ENCODE results near the gene TCEA2.

TCEA2 gene

DNA sequence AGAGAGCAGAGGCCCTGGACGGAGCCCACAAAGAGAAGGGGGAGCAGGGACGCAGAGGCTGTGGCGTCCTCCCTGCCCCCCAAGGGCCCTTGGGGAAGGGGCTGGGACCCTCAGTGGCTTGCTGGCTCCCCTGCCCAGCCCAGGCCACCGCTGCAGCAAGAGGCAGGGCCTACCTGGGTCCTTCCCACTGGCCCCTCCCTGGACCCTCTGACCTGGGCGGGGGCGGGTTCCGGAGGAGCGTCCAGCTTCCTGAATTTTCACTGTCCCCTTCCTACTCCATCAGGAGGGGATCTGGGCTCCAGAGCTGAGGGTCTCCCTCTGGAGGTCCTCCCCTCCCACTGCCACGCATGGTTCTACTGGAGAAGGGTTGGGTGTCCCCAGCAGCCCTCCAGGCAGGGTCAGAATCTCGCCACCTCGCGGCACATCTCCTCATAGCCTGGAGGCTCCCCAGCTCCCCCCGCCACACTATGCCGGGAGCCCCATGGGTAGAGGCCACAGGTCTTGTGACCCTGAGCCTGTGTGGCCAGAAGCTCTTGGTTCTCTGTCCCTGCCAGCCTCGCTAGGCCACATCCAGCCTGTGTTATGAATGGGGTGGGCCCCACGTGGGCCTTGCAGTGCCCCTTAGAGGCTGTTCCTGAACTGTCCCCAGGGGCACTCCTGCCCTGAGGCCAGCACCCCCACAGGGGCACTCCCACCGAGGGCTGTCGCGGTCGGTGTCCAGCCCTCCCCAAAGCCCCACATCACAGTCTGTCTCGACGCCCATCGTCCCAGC lies 12.6 kb upstream of the TCEA2 start:
- Histone ChIP-seq H3K27ac (no peak overlapping the region), H3K4me3 (ENCODE audit: low read depth in 1 of 2, low read length in 1 of 2) (no peak overlapping the region), H3K27me3 (peaks cover 98% of the 10 kb centered on the region), H3K36me3 (no peaks in the 10 kb centered on the region), H3K9me3 (no peaks in the 10 kb centered on the region), H3K4me1 (ENCODE audit: control insufficient read depth in 1 of 2, insufficient read depth in 1 of 2, low read depth in 1 of 2, low read length in 1 of 2) (peaks cover 10 to 20% of the 10 kb centered on the region in 2 experiments)
- TF ChIP-seq, protein P1, sequence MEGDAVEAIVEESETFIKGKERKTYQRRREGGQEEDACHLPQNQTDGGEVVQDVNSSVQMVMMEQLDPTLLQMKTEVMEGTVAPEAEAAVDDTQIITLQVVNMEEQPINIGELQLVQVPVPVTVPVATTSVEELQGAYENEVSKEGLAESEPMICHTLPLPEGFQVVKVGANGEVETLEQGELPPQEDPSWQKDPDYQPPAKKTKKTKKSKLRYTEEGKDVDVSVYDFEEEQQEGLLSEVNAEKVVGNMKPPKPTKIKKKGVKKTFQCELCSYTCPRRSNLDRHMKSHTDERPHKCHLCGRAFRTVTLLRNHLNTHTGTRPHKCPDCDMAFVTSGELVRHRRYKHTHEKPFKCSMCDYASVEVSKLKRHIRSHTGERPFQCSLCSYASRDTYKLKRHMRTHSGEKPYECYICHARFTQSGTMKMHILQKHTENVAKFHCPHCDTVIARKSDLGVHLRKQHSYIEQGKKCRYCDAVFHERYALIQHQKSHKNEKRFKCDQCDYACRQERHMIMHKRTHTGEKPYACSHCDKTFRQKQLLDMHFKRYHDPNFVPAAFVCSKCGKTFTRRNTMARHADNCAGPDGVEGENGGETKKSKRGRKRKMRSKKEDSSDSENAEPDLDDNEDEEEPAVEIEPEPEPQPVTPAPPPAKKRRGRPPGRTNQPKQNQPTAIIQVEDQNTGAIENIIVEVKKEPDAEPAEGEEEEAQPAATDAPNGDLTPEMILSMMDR (IDR thresholded peaks at IDR 0.05) = no peak

- peaks cover 98% of the 10 kb centered on the region for H3K27me3 ChIP-seq
Measured at GRCh38 chr20:64051033-64051452, 12.0 kb upstream of the TCEA2 start.

GRCh38 chr20:64051561-64052325 lies 11.3 kb upstream of the TCEA2 start:
- Histone ChIP-seq H3K36me3 (no peaks in the 10 kb centered on the region), H3K27me3 (peaks cover 98% of the 10 kb centered on the region), H3K4me1 (ENCODE audit: control insufficient read depth in 1 of 2, insufficient read depth in 1 of 2, low read depth in 1 of 2, low read length in 1 of 2) (peaks cover 10 to 20% of the 10 kb centered on the region in 2 experiments), H3K27ac (no peak overlapping the region), H3K9me3 (no peaks in the 10 kb centered on the region), H3K4me3 (ENCODE audit: low read depth in 1 of 2, low read length in 1 of 2) (no peak overlapping the region)
- TF ChIP-seq, protein P1 (IDR thresholded peaks at IDR 0.05) = no peak

More at GRCh38 chr20:64051033-64051452, 12.0 kb upstream of the TCEA2 start:
- TF ChIP-seq, protein P1 (IDR thresholded peaks at IDR 0.05) = no peak
- Histone ChIP-seq H3K27ac (no peak overlapping the region), H3K36me3 (no peaks in the 10 kb centered on the region), H3K4me3 (ENCODE audit: low read depth in 1 of 2, low read length in 1 of 2) (no peak overlapping the region), H3K4me1 (ENCODE audit: control insufficient read depth in 1 of 2, insufficient read depth in 1 of 2, low read depth in 1 of 2, low read length in 1 of 2) (peaks cover 10 to 20% of the 10 kb centered on the region in 2 experiments), H3K9me3 (no peaks in the 10 kb centered on the region)

- Histone ChIP-seq H3K4me3 (ENCODE audit: low read depth in 1 of 2, low read length in 1 of 2) (no peak overlapping the region), H3K4me1 (ENCODE audit: control insufficient read depth in 1 of 2, insufficient read depth in 1 of 2, low read depth in 1 of 2, low read length in 1 of 2) (peaks cover 12 to 24% of the 10 kb centered on the region in 2 experiments), H3K36me3 (no peaks in the 10 kb centered on the region), H3K27me3 (peaks cover 98% of the 10 kb centered on the region), H3K9me3 (no peaks in the 10 kb centered on the region), H3K27ac (no peak overlapping the region)
- TF ChIP-seq, protein P1 (IDR thresholded peaks at IDR 0.05) = no peak
Measured at GRCh38 chr20:64052326-64052722, 10.7 kb upstream of the TCEA2 start.

GRCh38 chr20:64052987-64053840 lies 9.8 kb upstream of the TCEA2 start:
- peaks cover 16 to 32% of the 10 kb centered on the region in 2 experiments for H3K4me1 ChIP-seq (ENCODE audit: control insufficient read depth in 1 of 2, insufficient read depth in 1 of 2, low read depth in 1 of 2, low read length in 1 of 2)
- no peaks in the 10 kb centered on the region for H3K9me3 ChIP-seq
- no peak overlapping the region for H3K27ac ChIP-seq
- TF ChIP-seq, protein P1 (IDR thresholded peaks at IDR 0.05) = no peak
- peaks cover 97% of the 10 kb centered on the region for H3K27me3 ChIP-seq
- no peaks in the 10 kb centered on the region for H3K36me3 ChIP-seq
- no peak overlapping the region for H3K4me3 ChIP-seq (ENCODE audit: low read depth in 1 of 2, low read length in 1 of 2)

Measured in neutrophil (primary cell).